Gastrocnemius medialis (tissue), 4 donors: Measurements from ENCODE around the gene CEACAM7.

Experiments used
- CTCF ChIP-seq, 5 experiments: fragments of 450-650 bp in 3 of 5; fragments of 200-600 bp in 2 of 5; sonication (generic) in 2 of 5; IDR thresholded peaks in 4 of 5; conservative IDR thresholded peaks in 1 of 5; 1 replicate in 4 of 5; 2 replicates in 1 of 5; pipeline ENCODE4 v1.5.1; 2016 to 2019; ENCODE audit warnings: antibody characterized with exemption in 5 of 5, mild to moderate bottlenecking in 3 of 5, moderate library complexity in 3 of 5
- POLR2A ChIP-seq, 2 donors: fragments of 450-650 bp; IDR thresholded peaks; one replicate each; pipeline ENCODE4 v1.6.1; 2017; ENCODE audit warnings: antibody characterized with exemption in 2 of 2, mild to moderate bottlenecking in 2 of 2, moderate library complexity in 2 of 2

GRCh38 chr19:41702171-41702651 lies 14.1 kb upstream of the CEACAM7 start:
- TF ChIP-seq CTCF (IDR thresholded peaks at IDR 0.05 in 4 of 5, conservative IDR thresholded peaks at IDR 0.05 in 1 of 5): no peak
- no peak for TF ChIP-seq POLR2A (IDR thresholded peaks at IDR 0.05)
